Prostate gland (tissue), 2 donors: ENCODE results near the gene XCL2.

Experiments used
- POLR2A ChIP-seq: fragments of 450-650 bp; IDR thresholded peaks from one replicate; pipeline ENCODE4 v1.6.1; 2016; ENCODE audit warnings: antibody characterized with exemption, mild to moderate bottlenecking
- POLR2AphosphoS5 ChIP-seq: sonication (generic); formaldehyde crosslinking; IDR thresholded peaks from one replicate; pipeline ENCODE4 v1.6.1; 2017; ENCODE audit warnings: antibody characterized with exemption
- TF ChIP-seq, protein P1 (sequence below), 4 experiments: fragments of 200-600 bp in 2 of 4; fragments of 450-650 bp in 2 of 4; sonication (generic) in 2 of 4; IDR thresholded peaks; 1 replicate in 3 of 4; 2 replicates in 1 of 4; pipeline ENCODE4 v1.5.1; 2016 to 2019; ENCODE audit warnings: antibody characterized with exemption in 4 of 4, mild to moderate bottlenecking in 2 of 4, moderate library complexity in 2 of 4

DNA sequence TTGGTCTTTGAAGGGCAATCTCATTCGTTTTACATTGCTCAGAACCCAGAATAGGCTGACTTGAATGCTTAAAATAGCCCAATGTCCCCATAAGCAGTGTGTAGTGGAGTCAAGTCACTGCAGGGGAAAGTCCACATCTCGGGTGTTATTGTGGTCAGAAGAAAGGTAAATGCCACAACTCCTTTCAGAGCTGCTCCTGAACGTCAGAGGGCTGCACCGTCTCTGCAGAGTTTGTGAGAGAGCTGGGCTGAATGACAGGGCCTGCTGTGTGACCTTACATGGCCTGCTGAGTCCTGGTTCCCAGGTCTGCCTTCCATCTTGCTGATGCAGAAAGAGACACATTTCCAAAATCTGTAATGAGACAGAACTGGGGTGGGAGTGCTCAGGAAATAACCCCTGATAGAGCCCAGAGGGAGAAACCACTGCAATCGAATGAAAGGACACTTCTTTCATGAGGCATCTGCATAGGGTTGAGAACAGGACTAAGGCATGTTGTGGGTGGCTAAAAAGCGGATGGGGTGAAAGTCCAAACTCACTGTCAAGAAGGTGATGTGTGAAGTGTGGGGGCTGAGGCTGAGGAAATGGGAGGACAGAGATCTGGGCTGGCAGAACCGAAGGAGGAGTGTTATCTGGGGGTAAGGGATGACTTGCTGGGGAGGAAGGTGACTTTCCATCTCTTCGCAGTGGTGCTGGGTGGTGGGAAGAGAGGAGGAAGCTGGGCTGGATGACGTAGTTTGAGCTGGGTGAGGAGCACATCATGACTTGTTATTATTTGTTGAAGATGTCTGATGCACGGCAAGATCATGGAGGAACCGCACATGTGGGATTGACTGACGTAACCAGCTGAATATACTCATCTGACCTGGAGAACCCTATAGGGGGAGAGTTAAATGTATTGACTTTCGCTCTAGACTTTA is 33.7 kb downstream of the XCL2 start:
- TF ChIP-seq, protein P1, sequence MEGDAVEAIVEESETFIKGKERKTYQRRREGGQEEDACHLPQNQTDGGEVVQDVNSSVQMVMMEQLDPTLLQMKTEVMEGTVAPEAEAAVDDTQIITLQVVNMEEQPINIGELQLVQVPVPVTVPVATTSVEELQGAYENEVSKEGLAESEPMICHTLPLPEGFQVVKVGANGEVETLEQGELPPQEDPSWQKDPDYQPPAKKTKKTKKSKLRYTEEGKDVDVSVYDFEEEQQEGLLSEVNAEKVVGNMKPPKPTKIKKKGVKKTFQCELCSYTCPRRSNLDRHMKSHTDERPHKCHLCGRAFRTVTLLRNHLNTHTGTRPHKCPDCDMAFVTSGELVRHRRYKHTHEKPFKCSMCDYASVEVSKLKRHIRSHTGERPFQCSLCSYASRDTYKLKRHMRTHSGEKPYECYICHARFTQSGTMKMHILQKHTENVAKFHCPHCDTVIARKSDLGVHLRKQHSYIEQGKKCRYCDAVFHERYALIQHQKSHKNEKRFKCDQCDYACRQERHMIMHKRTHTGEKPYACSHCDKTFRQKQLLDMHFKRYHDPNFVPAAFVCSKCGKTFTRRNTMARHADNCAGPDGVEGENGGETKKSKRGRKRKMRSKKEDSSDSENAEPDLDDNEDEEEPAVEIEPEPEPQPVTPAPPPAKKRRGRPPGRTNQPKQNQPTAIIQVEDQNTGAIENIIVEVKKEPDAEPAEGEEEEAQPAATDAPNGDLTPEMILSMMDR (IDR thresholded peaks at IDR 0.05): no peak
- TF ChIP-seq POLR2A: no peak
- no peak for TF ChIP-seq POLR2AphosphoS5
